ENCODE results near the gene SMURF2. TPM values are rescaled to one million over a fixed set of nuclear protein-coding genes. Genes with fewer than 3 reads are reported as not detected.

Gene SMURF2
- total RNA-seq, 1 experiment from 2014 or later: 35.3 TPM

GRCh38 chr17:64685705-64686104 lies 23.6 kb upstream of the SMURF2 start:
- H3K79me1 ChIP-seq (ENCODE audit: insufficient read depth, low read depth, low read length, poor library complexity, severe bottlenecking): no peaks in the 10 kb centered on the region
- no peak overlapping the region for H2BK5ac ChIP-seq (ENCODE audit: insufficient read length, low read length)
- H3K9ac ChIP-seq (ENCODE audit: extremely low read depth, insufficient read length, low read length): no peak overlapping the region
- H4K5ac ChIP-seq (ENCODE audit: insufficient read length, low read depth, low read length): no peak overlapping the region
- no peak overlapping the region for H3K14ac ChIP-seq (ENCODE audit: insufficient read depth, low read length)
- H3K79me2 ChIP-seq (ENCODE audit: insufficient read depth, low read length): no peaks in the 10 kb centered on the region
- no peaks in the 10 kb centered on the region for H3K9me3 Mint-ChIP-seq
- H4K91ac ChIP-seq (ENCODE audit: insufficient read length, low read depth, low read length): no peak overlapping the region
- H2BK12ac ChIP-seq (ENCODE audit: insufficient read length, low read depth, low read length): no peak overlapping the region
- H2AK5ac ChIP-seq (ENCODE audit: insufficient read length, low read length): no peak overlapping the region
- no peaks in the 10 kb centered on the region for H4K20me1 ChIP-seq (ENCODE audit: control insufficient read depth, insufficient read depth, insufficient read length)
- no peaks in the 10 kb centered on the region for H3K27me3 Mint-ChIP-seq (ENCODE audit: low read depth)
- H3K36me3 Mint-ChIP-seq (ENCODE audit: insufficient read depth in 1 of 3, low read depth in 3 of 3): no peaks in the 10 kb centered on the region
- no peaks in the 10 kb centered on the region for H3K23me2 ChIP-seq (ENCODE audit: insufficient read length, low read depth, low read length, poor library complexity, severe bottlenecking)
- H2BK15ac ChIP-seq (ENCODE audit: low read depth, low read length): no peak overlapping the region
- H4K8ac ChIP-seq (replicated peaks; ENCODE audit: insufficient read length, low read depth, low read length): no peak overlapping the region
- H3K56ac ChIP-seq (ENCODE audit: insufficient read length, low read depth, low read length): no peak overlapping the region
- H3K4ac ChIP-seq (ENCODE audit: low read depth, low read length): no peak overlapping the region
- peaks cover 3 to 9% of the 10 kb centered on the region in 2 experiments for H3K4me1 Mint-ChIP-seq
- TF ChIP-seq, protein P1, sequence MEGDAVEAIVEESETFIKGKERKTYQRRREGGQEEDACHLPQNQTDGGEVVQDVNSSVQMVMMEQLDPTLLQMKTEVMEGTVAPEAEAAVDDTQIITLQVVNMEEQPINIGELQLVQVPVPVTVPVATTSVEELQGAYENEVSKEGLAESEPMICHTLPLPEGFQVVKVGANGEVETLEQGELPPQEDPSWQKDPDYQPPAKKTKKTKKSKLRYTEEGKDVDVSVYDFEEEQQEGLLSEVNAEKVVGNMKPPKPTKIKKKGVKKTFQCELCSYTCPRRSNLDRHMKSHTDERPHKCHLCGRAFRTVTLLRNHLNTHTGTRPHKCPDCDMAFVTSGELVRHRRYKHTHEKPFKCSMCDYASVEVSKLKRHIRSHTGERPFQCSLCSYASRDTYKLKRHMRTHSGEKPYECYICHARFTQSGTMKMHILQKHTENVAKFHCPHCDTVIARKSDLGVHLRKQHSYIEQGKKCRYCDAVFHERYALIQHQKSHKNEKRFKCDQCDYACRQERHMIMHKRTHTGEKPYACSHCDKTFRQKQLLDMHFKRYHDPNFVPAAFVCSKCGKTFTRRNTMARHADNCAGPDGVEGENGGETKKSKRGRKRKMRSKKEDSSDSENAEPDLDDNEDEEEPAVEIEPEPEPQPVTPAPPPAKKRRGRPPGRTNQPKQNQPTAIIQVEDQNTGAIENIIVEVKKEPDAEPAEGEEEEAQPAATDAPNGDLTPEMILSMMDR (conservative IDR thresholded peaks at IDR 0.05): no peak
- WGBS (ENCODE audit: extremely low coverage, insufficient read length, low lambda C conversion rate): no CpG with 5 or more reads among the region's 9 CpGs
- no peak overlapping the region for H2BK20ac ChIP-seq (ENCODE audit: low read depth, low read length, poor library complexity, severe bottlenecking)
- H3K4me1 ChIP-seq (ENCODE audit: insufficient read depth, low read length): no peaks in the 10 kb centered on the region
- no peak overlapping the region for H3K27ac ChIP-seq (ENCODE audit: insufficient read length, low read depth, low read length)
- no peak overlapping the region for H3K18ac ChIP-seq (ENCODE audit: insufficient read length, low read depth, low read length)
- no peak overlapping the region for H3K27ac Mint-ChIP-seq
- no peak overlapping the region for H3T11ph ChIP-seq (ENCODE audit: low read length)
- H3K4me3 Mint-ChIP-seq: no peak overlapping the region; a peak in 1 of 5 replicates
- H2AFZ ChIP-seq (ENCODE audit: low read length): no peak overlapping the region
- no peak overlapping the region for H3K23ac ChIP-seq (ENCODE audit: insufficient read length, low read depth, low read length)
- H3K9me3 ChIP-seq (ENCODE audit: control insufficient read depth, low read depth, low read length): no peaks in the 10 kb centered on the region
- no peak overlapping the region for H3K4me2 ChIP-seq (ENCODE audit: insufficient read depth, insufficient read length, low read length)
- no peak for DNase-seq
- H3K27me3 ChIP-seq (ENCODE audit: insufficient read depth, low read length): no peaks in the 10 kb centered on the region
- H2BK120ac ChIP-seq (ENCODE audit: low read depth, low read length, poor library complexity, severe bottlenecking): no peak overlapping the region
